ENCODE data around the gene CBLN3.

DNA sequence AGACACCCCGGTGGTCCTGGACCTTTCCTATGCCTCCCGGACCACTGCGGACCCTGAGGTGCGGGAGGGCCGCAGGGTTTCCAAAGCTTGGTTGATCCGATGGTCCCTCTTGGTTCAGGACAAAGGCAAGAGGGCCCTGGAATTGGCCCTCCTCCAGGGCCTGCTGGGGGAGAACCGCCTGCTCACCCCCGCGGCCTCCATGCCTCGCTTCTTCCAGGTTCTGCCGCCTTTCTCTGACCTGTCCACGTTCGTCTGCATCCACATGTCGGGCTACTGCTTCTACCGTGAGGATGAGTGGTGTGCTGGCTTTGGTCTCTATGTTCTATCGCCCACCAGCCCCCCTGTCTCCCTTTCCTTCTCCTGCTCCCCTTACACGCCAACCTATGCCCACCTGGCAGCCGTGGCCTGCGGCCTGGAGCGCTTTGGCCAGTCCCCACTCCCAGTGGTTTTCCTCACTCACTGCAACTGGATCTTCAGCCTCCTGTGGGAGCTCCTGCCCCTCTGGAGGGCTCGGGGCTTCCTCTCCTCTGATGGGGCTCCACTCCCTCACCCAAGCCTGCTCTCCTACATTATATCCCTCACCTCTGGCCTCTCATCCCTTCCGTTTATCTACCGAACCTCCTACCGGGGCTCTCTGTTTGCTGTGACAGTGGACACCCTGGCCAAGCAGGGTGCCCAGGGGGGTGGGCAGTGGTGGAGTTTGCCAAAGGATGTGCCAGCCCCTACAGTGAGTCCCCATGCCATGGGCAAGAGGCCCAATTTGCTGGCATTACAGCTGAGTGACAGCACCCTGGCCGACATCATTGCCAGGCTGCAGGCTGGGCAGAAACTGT lies 13.8 kb downstream of the CBLN3 start:
- TF ChIP-seq, protein P1, sequence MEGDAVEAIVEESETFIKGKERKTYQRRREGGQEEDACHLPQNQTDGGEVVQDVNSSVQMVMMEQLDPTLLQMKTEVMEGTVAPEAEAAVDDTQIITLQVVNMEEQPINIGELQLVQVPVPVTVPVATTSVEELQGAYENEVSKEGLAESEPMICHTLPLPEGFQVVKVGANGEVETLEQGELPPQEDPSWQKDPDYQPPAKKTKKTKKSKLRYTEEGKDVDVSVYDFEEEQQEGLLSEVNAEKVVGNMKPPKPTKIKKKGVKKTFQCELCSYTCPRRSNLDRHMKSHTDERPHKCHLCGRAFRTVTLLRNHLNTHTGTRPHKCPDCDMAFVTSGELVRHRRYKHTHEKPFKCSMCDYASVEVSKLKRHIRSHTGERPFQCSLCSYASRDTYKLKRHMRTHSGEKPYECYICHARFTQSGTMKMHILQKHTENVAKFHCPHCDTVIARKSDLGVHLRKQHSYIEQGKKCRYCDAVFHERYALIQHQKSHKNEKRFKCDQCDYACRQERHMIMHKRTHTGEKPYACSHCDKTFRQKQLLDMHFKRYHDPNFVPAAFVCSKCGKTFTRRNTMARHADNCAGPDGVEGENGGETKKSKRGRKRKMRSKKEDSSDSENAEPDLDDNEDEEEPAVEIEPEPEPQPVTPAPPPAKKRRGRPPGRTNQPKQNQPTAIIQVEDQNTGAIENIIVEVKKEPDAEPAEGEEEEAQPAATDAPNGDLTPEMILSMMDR (IDR thresholded peaks at IDR 0.05) = no peak
- no peak for TF ChIP-seq POLR2A (IDR thresholded peaks at IDR 0.05)
